PC-9 (cell line): Measurements from ENCODE around the gene OGN. TPM values are rescaled to one million over a fixed set of nuclear protein-coding genes. Genes with fewer than 3 reads are reported as not detected.

Experiments
- BruUV-seq: library from RNA; stranded (reverse); fragments of 400-500 nt; replicated peaks from 2 replicates; lab custom pipeline; 2021; lab: Mats Ljungman, UMichigan
- CTCF ChIA-PET: fragments of 300-600 bp; sonication (Branson Sonifier 250); formaldehyde crosslinking; loops from one replicate; lab custom pipeline; 2022; ENCODE audit warnings: antibody characterized with exemption; lab: Charles Lee
- POLR2A ChIA-PET: fragments of 300-600 bp; sonication (Branson Sonifier 250); formaldehyde crosslinking; loops from one replicate; lab custom pipeline; 2022; ENCODE audit warnings: antibody characterized with exemption; ENCODE audit not compliant: unreplicated experiment; lab: Charles Lee
- DNase-seq, 2 experiments: peaks; one replicate each; pipeline versions ENCODE4 v3.0.0 to v3.0.0-alpha.2; 2015 to 2022; ENCODE audit warnings: mixed read lengths in 1 of 2
- H2AFZ ChIP-seq: fragments of 200-600 bp; sonication (generic); 2 replicates; pipeline ENCODE4 v1.8.1; 2017; ENCODE audit warnings: antibody characterized with exemption
- H3F3A ChIP-seq: fragments of 200-600 bp; sonication (generic); 2 replicates; pipeline ENCODE4 v1.8.1; 2017; ENCODE audit warnings: antibody characterized with exemption, mild to moderate bottlenecking, low read depth; ENCODE audit not compliant: insufficient read depth
- H3K27ac ChIP-seq: fragments of 200-600 bp; sonication (generic); 2 replicates; pipeline ENCODE4 v1.6.1; 2016; ENCODE audit warnings: mixed run types
- H3K27me3 ChIP-seq: fragments of 200-600 bp; sonication (generic); 2 replicates; pipeline ENCODE4 v1.6.1; 2016; ENCODE audit warnings: low read depth, mixed run types; ENCODE audit not compliant: insufficient read depth
- H3K36me3 ChIP-seq: fragments of 200-600 bp; sonication (generic); 2 replicates; pipeline ENCODE4 v1.6.1; 2016; ENCODE audit warnings: low read depth, mixed run types
- H3K4me1 ChIP-seq: fragments of 200-600 bp; sonication (generic); replicated peaks from 2 replicates; pipeline ENCODE4 v1.6.1; 2016; ENCODE audit warnings: mixed run types; ENCODE audit not compliant: insufficient read depth
- H3K4me2 ChIP-seq: fragments of 200-600 bp; sonication (generic); 2 replicates; pipeline ENCODE4 v1.6.1; 2017; ENCODE audit warnings: mixed run types
- H3K4me3 ChIP-seq: fragments of 200-600 bp; sonication (generic); 2 replicates; pipeline ENCODE4 v1.6.1; 2016; ENCODE audit warnings: mixed run types
- H3K79me2 ChIP-seq: fragments of 200-600 bp; sonication (generic); 2 replicates; pipeline ENCODE4 v1.6.1; 2017; ENCODE audit warnings: low read depth, mixed run types
- H3K9me2 ChIP-seq: fragments of 200-600 bp; sonication (generic); 2 replicates; pipeline ENCODE4 v1.8.1; 2017; ENCODE audit warnings: mild to moderate bottlenecking; ENCODE audit not compliant: insufficient read depth
- H3K9me3 ChIP-seq: fragments of 200-600 bp; sonication (generic); 2 replicates; pipeline ENCODE4 v1.8.1; 2016; ENCODE audit warnings: low read depth; ENCODE audit not compliant: insufficient read depth
- H4K20me1 ChIP-seq: fragments of 200-600 bp; sonication (generic); 2 replicates; pipeline ENCODE4 v1.8.1; 2017; ENCODE audit not compliant: insufficient read depth
- CTCF ChIP-seq: fragments of 200-600 bp; sonication (generic); conservative IDR thresholded peaks from 2 replicates; pipeline ENCODE4 v1.6.1; 2017; ENCODE audit warnings: mixed run types, antibody characterized with exemption, mild to moderate bottlenecking, moderate library complexity
- EZH2 ChIP-seq: fragments of 200-600 bp; sonication (generic); IDR thresholded peaks from 2 replicates; pipeline ENCODE4 v1.8.0; 2017; ENCODE audit warnings: antibody characterized with exemption, low read depth
- intact Hi-C: fragments of 100-400 bp; cut with micrococcal nuclease; formaldehyde crosslinking; loops from one replicate; pipeline ENCODE4 v1.10.0; 2022; ENCODE audit not compliant: unreplicated experiment
- total RNA-seq: library from RNA; stranded (reverse); gene quantifications from 2 replicates; pipeline ENCODE4 v1.2.3, GENCODE V29; 2021

The OGN gene
- total RNA-seq, 1 experiment from 2014 or later: not detected

GRCh38 chr9:92341578-92341977 lies 62.8 kb downstream of the OGN start:
- Histone ChIP-seq H3K27me3 (no peaks in the 10 kb centered on the region), H3F3A (no peaks in the 10 kb centered on the region), H3K9me2 (no peaks in the 10 kb centered on the region), H3K4me1 (no peaks in the 10 kb centered on the region), H4K20me1 (no peaks in the 10 kb centered on the region), H3K4me2 (no peak overlapping the region), H3K4me3 (no peak overlapping the region), H3K9me3 (peaks cover 3% of the 10 kb centered on the region; the same call in 1 of the 2 replicates), H3K27ac (no peak overlapping the region), H3K36me3 (no peaks in the 10 kb centered on the region), H3K79me2 (no peaks in the 10 kb centered on the region), H2AFZ (no peak overlapping the region)
- no peak for DNase-seq
- no TSS peak for BruUV-seq
- CTCF ChIA-PET: no interaction called here
- intact Hi-C loops: loop anchor here (5.0 kb wide), 1 partner anchor 291 kb away; no protein-coding TSS in a partner anchor
- TF ChIP-seq EZH2: no peak
- TF ChIP-seq CTCF: no peak
- POLR2A ChIA-PET: no interaction called here

GRCh38 chr9:92333282-92333634 lies 71.1 kb downstream of the OGN start:
- Histone ChIP-seq H3K27me3 (no peaks in the 10 kb centered on the region), H3K79me2 (no peaks in the 10 kb centered on the region), H4K20me1 (no peaks in the 10 kb centered on the region), H3K9me3 (no peaks in the 10 kb centered on the region), H3F3A (no peaks in the 10 kb centered on the region), H3K27ac (no peak overlapping the region), H3K4me2 (no peak overlapping the region), H3K9me2 (no peaks in the 10 kb centered on the region), H3K4me1 (no peaks in the 10 kb centered on the region), H3K36me3 (no peaks in the 10 kb centered on the region), H3K4me3 (no peak overlapping the region), H2AFZ (no peak overlapping the region)
- CTCF ChIA-PET: no interaction called here
- no peak for DNase-seq
- TF ChIP-seq CTCF: no peak
- TF ChIP-seq EZH2: no peak
- intact Hi-C loops: no loop called here
- POLR2A ChIA-PET: no interaction called here
- BruUV-seq: no TSS peak

Other genes starting within 250 kb of the OGN start
- gene IARS1, start 110.9 kb downstream of the OGN start, total RNA-seq: 232 and 246 TPM in 2 replicates
- gene NOL8, start 79.2 kb downstream of the OGN start, total RNA-seq: 35.7 and 46.9 TPM in 2 replicates
- gene CENPP, start 78.6 kb downstream of the OGN start, total RNA-seq: 7.6 and 10.0 TPM in 2 replicates
- not detected in 2 replicates for gene OMD, start 19.9 kb upstream of the OGN start, total RNA-seq
- not detected in 2 replicates for gene ASPN, start 77.9 kb upstream of the OGN start, total RNA-seq
- 1.9 and 3.1 TPM in 2 replicates for gene ECM2, start 131.4 kb upstream of the OGN start, total RNA-seq